Progenitor cell of endocrine pancreas (in vitro differentiated cells): Measurements from ENCODE around the gene PRKCSH. TPM values are rescaled to one million over a fixed set of nuclear protein-coding genes. Genes with fewer than 3 reads are reported as not detected.
A peak's percentile ranks its signal among the peaks of the same experiment; 100 is the strongest.
"Not testable (repeated sequence)": the region's sequence is repeated elsewhere in the genome, so short reads cannot be mapped to it uniquely, and the experiment has no call there.

Experiments
- DNase-seq: peaks from one replicate; pipeline ENCODE4 v3.0.0; 2021; ENCODE audit warnings: low spot score; ENCODE audit not compliant: unreplicated experiment
- H3K27ac Mint-ChIP-seq: 2 replicates; pipeline ENCODE4 v1.8.0; 2021; ENCODE audit warnings: mild to moderate bottlenecking, moderate library complexity, mixed read lengths
- H3K27me3 Mint-ChIP-seq: 2 replicates; pipeline ENCODE4 v1.8.0; 2021; ENCODE audit warnings: mixed read lengths
- H3K36me3 Mint-ChIP-seq: 2 replicates; pipeline ENCODE4 v1.8.0; 2022; ENCODE audit warnings: mixed read lengths; ENCODE audit not compliant: insufficient read depth
- H3K4me1 Mint-ChIP-seq: 2 replicates; pipeline ENCODE4 v1.8.0; 2021; ENCODE audit warnings: low read depth, mixed read lengths
- H3K4me3 Mint-ChIP-seq: 2 replicates; pipeline ENCODE4 v1.8.0; 2021; ENCODE audit warnings: low read depth, mild to moderate bottlenecking, moderate library complexity, mixed read lengths
- H3K9me3 Mint-ChIP-seq: 2 replicates; pipeline ENCODE4 v1.8.0; 2021; ENCODE audit warnings: low read depth, mixed read lengths
- total RNA-seq: library from RNA; stranded (reverse); gene quantifications from 2 replicates; pipeline ENCODE4 v1.2.1, GENCODE V29; 2021
- TF ChIP-seq, protein P1 (sequence below): fragments of 200-600 bp; sonication (generic); IDR thresholded peaks from one replicate; pipeline ENCODE4 v1.5.0; 2021; ENCODE audit warnings: antibody characterized with exemption, mild to moderate bottlenecking; ENCODE audit not compliant: unreplicated experiment

Gene PRKCSH
- total RNA-seq, 1 donor from 2014 or later, result 437 TPM

DNA sequence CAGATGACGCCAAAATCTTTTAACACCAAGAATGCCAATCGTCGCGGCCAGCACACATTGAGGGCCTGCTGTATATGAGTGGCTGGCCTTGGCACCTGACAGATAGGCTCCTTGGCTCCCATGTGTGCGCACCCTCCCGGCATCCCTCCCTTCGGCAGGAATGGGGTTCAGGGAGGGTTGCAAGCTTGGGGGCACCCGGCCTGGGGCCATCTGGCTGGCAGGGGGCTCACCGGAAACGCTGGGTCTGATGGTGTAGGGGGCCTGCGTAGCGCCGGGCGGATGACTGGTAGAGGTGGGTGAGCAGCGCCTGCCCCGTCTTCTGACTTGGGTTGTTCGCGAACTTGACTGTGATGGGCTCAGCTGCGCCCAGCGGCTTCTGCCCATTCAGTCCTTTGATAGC lies 22.4 kb downstream of the PRKCSH start:
- H3K9me3 Mint-ChIP-seq, result no peaks in the 10 kb centered on the region
- H3K36me3 Mint-ChIP-seq, result no peaks in the 10 kb centered on the region
- no peak overlapping the region for H3K4me3 Mint-ChIP-seq
- H3K4me1 Mint-ChIP-seq, result no peaks in the 10 kb centered on the region
- TF ChIP-seq, protein P1, sequence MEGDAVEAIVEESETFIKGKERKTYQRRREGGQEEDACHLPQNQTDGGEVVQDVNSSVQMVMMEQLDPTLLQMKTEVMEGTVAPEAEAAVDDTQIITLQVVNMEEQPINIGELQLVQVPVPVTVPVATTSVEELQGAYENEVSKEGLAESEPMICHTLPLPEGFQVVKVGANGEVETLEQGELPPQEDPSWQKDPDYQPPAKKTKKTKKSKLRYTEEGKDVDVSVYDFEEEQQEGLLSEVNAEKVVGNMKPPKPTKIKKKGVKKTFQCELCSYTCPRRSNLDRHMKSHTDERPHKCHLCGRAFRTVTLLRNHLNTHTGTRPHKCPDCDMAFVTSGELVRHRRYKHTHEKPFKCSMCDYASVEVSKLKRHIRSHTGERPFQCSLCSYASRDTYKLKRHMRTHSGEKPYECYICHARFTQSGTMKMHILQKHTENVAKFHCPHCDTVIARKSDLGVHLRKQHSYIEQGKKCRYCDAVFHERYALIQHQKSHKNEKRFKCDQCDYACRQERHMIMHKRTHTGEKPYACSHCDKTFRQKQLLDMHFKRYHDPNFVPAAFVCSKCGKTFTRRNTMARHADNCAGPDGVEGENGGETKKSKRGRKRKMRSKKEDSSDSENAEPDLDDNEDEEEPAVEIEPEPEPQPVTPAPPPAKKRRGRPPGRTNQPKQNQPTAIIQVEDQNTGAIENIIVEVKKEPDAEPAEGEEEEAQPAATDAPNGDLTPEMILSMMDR, result no peak
- H3K27ac Mint-ChIP-seq, result no peak overlapping the region
- DNase-seq, result no peak
- H3K27me3 Mint-ChIP-seq, result no peaks in the 10 kb centered on the region

DNA sequence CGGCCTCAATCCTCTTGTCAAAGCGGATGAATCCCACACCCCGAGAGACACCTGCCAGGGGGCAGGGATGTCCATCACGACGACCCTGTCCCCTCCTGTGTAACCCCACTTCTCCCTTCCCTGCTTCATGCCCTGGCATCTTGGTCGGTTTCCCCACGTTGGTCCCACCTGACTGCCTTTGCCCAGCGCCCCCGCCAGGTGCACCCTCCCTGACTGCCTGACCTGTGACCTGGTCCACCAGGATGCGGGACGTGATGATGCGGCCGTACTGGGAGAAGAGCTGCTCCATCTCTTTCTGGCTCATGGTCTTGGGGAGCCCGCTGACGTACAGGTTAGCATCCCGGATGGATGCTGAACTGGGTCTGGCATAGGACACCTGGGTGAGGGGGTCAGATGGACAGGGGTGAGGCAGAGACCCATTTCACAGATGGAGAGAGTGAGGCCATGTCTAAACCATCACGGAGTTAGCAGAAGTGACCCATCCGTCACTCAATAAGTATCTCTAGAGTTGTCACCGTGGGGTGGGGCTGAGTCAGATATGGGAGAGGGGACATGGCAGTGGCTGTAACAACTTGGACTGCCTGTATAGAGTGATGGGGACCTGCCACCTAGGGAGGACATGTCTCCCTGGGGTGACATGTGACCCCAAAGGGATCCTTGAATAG lies 22.9 kb downstream of the PRKCSH start:
- Mint-ChIP-seq H3K4me3 (no peak overlapping the region), H3K27me3 (no peaks in the 10 kb centered on the region), H3K9me3 (no peaks in the 10 kb centered on the region), H3K27ac (peak overlapping the region; percentile 7), H3K36me3 (no peaks in the 10 kb centered on the region), H3K4me1 (no peaks in the 10 kb centered on the region)
- no peak for DNase-seq
- TF ChIP-seq, protein P1, result no peak

DNA sequence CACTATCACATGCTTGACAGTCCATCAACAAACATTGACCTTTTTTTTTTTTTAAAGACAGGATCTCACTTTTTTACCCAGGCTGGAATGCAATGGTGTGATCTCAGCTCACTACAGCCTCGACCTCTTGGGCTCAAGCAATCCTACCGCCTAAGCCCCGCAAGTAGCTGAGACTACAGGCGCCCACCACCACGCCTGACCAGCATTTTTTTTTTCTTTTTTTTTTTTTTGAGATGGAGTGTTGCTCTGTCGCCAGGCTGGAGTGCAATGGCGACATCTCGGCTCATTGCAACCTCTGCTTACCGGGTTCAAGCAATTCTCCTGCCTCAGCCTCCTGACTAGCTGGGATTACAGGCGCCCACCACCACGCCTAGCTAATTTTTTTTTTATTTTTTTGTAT lies 23.5 kb downstream of the PRKCSH start:
- H3K4me1 Mint-ChIP-seq, H3K9me3 Mint-ChIP-seq, H3K36me3 Mint-ChIP-seq, DNase-seq, H3K4me3 Mint-ChIP-seq, H3K27me3 Mint-ChIP-seq, H3K27ac Mint-ChIP-seq: not testable (repeated sequence)

GRCh38 chr19:11460207-11460606 lies 24.8 kb downstream of the PRKCSH start:
- Mint-ChIP-seq H3K4me3 (no peak overlapping the region), H3K4me1 (no peaks in the 10 kb centered on the region), H3K36me3 (no peaks in the 10 kb centered on the region), H3K27me3 (no peaks in the 10 kb centered on the region), H3K27ac (no peak overlapping the region), H3K9me3 (no peaks in the 10 kb centered on the region)
- DNase-seq, result no peak
- TF ChIP-seq, protein P1, result peak; percentile 29

DNA sequence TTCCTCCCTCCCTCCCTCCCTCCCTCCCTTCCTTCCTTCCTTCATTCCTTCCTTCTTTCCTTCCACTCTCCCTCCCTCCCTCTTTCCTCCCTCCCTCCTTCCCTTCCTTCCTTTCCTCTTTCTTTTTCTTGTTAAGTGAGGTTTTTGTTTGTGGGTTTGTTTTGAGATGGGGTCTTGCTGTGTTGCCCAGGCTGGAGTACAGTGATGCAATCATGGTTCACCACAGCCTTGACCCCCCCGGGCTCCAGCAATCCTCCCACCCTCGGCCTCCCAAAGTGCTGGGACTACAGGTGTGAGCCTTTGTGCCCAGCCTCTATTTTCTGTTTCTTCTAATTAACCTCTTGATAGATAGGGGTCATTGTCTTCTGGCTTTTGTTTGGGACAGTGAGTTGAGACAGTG lies 26.0 kb downstream of the PRKCSH start:
- Mint-ChIP-seq H3K27me3 (no peaks in the 10 kb centered on the region), H3K4me3 (no peak overlapping the region), H3K27ac (no peak overlapping the region), H3K36me3 (no peaks in the 10 kb centered on the region), H3K9me3 (no peaks in the 10 kb centered on the region), H3K4me1 (no peaks in the 10 kb centered on the region)
- TF ChIP-seq, protein P1, result no peak
- DNase-seq, result no peak

GRCh38 chr19:11463391-11463790 lies 28.0 kb downstream of the PRKCSH start:
- Mint-ChIP-seq H3K27me3 (peaks cover 2% of the 10 kb centered on the region), H3K4me3 (no peak overlapping the region), H3K36me3 (no peaks in the 10 kb centered on the region), H3K4me1 (no peaks in the 10 kb centered on the region), H3K27ac (no peak overlapping the region), H3K9me3 (no peaks in the 10 kb centered on the region)
- TF ChIP-seq, protein P1, result no peak
- no peak for DNase-seq
